Lower lobe of right lung (tissue), 2 donors: ENCODE data around the gene CEBPG. TPM values are rescaled to one million over a fixed set of nuclear protein-coding genes. Genes with fewer than 3 reads are reported as not detected.

Experiments used
- ATAC-seq, 2 donors: fragments of 200-7000 bp; cut with Tn5 transposase; one replicate each; pipeline ENCODE4 v1.9.1; 2020 to 2022; ENCODE audit warnings: mild to moderate bottlenecking in 2 of 2, moderate library complexity in 2 of 2
- DNase-seq: peaks from one replicate; pipeline ENCODE4 v3.0.0-alpha.2; 2020
- H3K27ac ChIP-seq: fragments of 200-600 bp; one replicate; pipeline ENCODE4 v1.8.0; 2022
- H3K27me3 ChIP-seq: fragments of 200-600 bp; one replicate; pipeline ENCODE4 v1.8.0; 2022; ENCODE audit warnings: low read depth
- H3K36me3 ChIP-seq: fragments of 200-600 bp; one replicate; pipeline ENCODE4 v1.8.0; 2022; ENCODE audit warnings: mild to moderate bottlenecking
- H3K4me1 ChIP-seq: fragments of 200-600 bp; one replicate; pipeline ENCODE4 v1.8.0; 2022
- H3K4me3 ChIP-seq: fragments of 200-600 bp; one replicate; pipeline ENCODE4 v1.8.0; 2022; ENCODE audit warnings: mild to moderate bottlenecking
- H3K9me3 ChIP-seq: fragments of 200-600 bp; one replicate; pipeline ENCODE4 v1.8.0; 2022
- CTCF ChIP-seq: fragments of 200-600 bp; IDR thresholded peaks from one replicate; pipeline ENCODE4 v1.8.0; 2022; ENCODE audit warnings: antibody characterized with exemption, mild to moderate bottlenecking
- intact Hi-C: fragments of 100-400 bp; cut with DNase I; formaldehyde crosslinking; loops from one replicate; pipeline ENCODE4 v1.11.0; 2022
- total RNA-seq: library from RNA; stranded (reverse); fragmentation: NEBNext Ultra II Directional; extraction: Animal tissue kit (Norgen Biotek cat#: 25700); gene quantifications from one replicate; pipeline ENCODE4 v1.2.1, GENCODE V29; 2021
- donor health status: DM: no; HTN: yes; CAD: no; lungs with severe emphysema.

The CEBPG gene
- total RNA-seq, 1 donor from 2014 or later, result 29.6 TPM

GRCh38 chr19:33406521-33407139, 33.1 kb downstream of the CEBPG start:
- TF ChIP-seq CTCF, result peak; percentile 96
- H3K4me3 ChIP-seq, result no peak overlapping the region
- H3K27me3 ChIP-seq, result no peaks in the 10 kb centered on the region
- no peaks in the 10 kb centered on the region for H3K9me3 ChIP-seq
- peaks cover 30% of the 10 kb centered on the region for H3K4me1 ChIP-seq
- no peak overlapping the region for H3K27ac ChIP-seq
- peak; percentile 74 to 79 for ATAC-seq
- DNase-seq, result peak; percentile 80
- intact Hi-C loops, result loop anchor here (5.0 kb wide), 1 partner anchor 169 kb away; no protein-coding TSS in a partner anchor
- peaks cover 19% of the 10 kb centered on the region for H3K36me3 ChIP-seq

- Histone ChIP-seq H3K4me3 (no peak overlapping the region), H3K27ac (no peak overlapping the region), H3K27me3 (no peaks in the 10 kb centered on the region), H3K4me1 (peaks cover 28% of the 10 kb centered on the region), H3K9me3 (no peaks in the 10 kb centered on the region), H3K36me3 (peaks cover 22% of the 10 kb centered on the region)
- peak; percentile 5 for TF ChIP-seq CTCF
- DNase-seq (no peak), ATAC-seq (no peak)
- intact Hi-C loops, result loop anchor here (5.0 kb wide), 1 partner anchor 170 kb away; no protein-coding TSS in a partner anchor
Measured at GRCh38 chr19:33407140-33407551, 33.6 kb downstream of the CEBPG start.

- Histone ChIP-seq H3K36me3 (peaks cover 22% of the 10 kb centered on the region), H3K27ac (no peak overlapping the region), H3K27me3 (no peaks in the 10 kb centered on the region), H3K4me3 (no peak overlapping the region), H3K9me3 (no peaks in the 10 kb centered on the region), H3K4me1 (peaks cover 23% of the 10 kb centered on the region)
- intact Hi-C loops, result loop anchor here (5.0 kb wide), 1 partner anchor 170 kb away; no protein-coding TSS in a partner anchor
- ATAC-seq, result no peak
- no peak for TF ChIP-seq CTCF
- DNase-seq, result peak; percentile 46
Measured at GRCh38 chr19:33407716-33408115, 34.2 kb downstream of the CEBPG start.

DNA sequence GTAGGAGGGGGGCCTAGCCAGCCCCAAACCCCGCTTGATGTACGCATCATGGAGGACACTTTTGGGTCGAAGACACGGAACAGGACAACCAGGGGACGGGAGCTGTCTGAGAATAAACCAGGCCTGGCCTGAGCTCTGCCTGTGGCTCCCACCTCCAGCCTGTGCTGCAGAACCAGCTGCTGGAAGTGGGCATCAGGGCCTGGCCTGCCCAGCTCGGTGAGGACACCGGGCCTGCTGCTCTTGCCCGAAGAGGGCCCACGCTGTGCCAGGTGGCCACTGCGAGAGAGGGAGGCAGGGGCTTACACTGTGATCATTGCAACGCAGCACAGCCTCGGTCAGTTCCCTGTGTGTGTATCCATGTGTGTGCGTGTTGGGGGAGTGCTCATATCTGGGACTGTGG, 34.6 kb downstream of the CEBPG start:
- intact Hi-C loops, result loop anchor here (5.0 kb wide), 1 partner anchor 171 kb away; no protein-coding TSS in a partner anchor

More for the DNA sequence above, 34.6 kb downstream of the CEBPG start:
- no peak for DNase-seq
- H3K36me3 ChIP-seq, result peaks cover 22% of the 10 kb centered on the region
- no peak overlapping the region for H3K27ac ChIP-seq
- no peak overlapping the region for H3K4me3 ChIP-seq
- no peaks in the 10 kb centered on the region for H3K9me3 ChIP-seq
- TF ChIP-seq CTCF, result no peak
- peaks cover 20% of the 10 kb centered on the region for H3K4me1 ChIP-seq
- H3K27me3 ChIP-seq, result no peaks in the 10 kb centered on the region
- ATAC-seq, result no peak
